Measurements from ENCODE around the gene SPATA9.
A peak's percentile ranks its signal among the peaks of the same experiment; 100 is the strongest.

SPATA9 gene, protein sequence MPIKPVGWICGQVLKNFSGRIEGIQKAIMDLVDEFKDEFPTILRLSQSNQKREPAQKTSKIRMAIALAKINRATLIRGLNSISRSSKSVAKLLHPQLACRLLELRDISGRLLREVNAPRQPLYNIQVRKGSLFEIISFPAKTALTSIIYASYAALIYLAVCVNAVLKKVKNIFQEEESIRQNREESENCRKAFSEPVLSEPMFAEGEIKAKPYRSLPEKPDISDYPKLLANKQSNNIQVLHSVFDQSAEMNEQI

GRCh38 chr5:95682891-95683290, at the start of gene SPATA9:
TSS of gene SPATA9 (minus strand) at chr5:95682991. CDS start at chr5:95682854, 137 bp downstream.
- DNase-seq (ENCODE audit: low read depth, low spot score): no peak
- no peak within 1 kb of the TSS for H3K27ac ChIP-seq

DNA sequence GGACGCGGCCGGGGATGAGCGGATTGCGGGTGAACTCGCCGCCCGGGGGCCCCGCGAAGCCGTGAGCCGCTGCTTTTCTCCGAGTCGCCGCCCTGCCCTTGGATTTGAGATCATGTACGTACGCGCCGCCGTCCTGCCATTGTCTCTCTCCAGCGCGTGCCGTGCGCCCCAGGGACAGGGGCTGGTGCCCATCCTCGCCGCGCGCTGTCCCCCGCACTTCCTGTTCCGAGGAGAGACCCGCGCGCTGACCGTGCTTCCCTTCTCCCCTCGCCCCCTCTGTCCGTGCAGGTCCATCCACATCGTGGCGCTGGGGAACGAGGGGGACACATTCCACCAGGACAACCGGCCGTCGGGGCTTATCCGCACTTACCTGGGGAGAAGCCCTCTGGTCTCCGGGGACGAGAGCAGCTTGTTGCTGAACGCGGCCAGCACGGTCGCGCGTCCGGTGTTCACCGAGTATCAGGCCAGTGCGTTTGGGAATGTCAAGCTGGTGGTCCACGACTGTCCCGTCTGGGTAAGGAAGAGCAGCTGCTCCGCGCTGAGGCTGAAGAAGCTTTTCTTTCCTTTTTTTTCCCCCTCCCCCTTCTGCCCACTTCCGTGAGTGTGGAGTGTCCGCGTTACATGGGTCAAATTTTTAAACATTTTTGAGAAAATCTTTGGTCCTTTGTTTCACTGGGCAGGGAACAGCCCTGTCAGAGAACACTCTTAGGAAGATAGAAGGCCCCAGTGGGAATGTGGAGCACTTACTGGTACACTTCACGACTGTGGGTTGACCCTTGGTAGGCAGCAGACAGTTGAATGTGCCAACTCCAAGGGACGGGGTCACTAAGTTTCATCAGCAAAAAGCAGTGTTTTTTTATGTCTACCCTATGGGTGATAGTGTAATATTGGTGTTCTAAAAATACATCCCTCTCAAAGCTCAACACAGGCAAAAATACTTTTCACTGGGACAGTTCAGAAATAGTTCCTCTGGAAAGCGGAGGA, 49.1 kb upstream of the SPATA9 start:
- H3K27ac ChIP-seq: no peak overlapping the region
- no peak for DNase-seq (ENCODE audit: low read depth, low spot score)

DNA sequence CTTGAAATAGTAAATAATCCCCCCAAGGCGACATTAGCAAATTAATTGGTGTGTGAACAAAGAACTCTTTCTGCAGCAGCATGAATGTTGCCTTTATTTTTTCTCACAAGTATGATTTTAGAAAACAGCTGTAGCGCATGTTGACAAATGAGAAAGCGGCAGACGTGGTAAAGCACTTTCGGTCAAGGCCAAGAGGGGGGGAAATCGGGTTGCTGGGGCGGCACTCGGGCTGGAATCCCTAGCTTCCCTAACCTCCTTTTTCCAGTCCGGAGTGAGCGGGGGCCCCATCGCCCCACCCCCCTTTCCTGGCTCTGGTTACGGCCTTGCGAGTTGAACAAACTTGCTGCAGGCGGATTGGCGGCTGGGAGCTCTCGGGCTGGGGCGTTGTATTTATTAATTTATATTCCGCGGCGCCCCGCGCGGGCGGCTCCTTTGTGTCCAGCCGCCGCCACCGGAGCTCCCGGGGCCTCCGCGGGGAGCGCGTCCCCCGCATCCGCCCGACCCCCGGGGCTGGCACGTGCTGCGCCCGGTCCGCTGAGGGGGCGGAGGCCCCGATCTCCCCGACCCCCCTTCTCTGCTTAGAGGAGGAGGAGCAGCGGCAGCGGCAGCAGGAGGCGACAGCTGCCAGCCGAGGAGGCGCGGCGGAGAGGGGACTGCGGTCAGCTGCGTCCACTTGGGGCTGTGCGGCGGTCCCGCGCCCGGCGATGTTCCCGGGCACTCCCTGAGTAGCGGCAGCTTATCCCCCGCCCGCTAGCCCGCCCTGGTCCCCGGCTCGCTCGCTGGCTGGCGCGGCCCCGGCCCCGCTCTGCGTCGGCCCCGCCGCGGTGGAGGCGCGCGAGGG, 48.2 kb upstream of the SPATA9 start, which contains the start of gene RHOBTB3:
RHOBTB3 (plus strand) TSS at position 607 of the 841 bp plus-strand sequence. CDS start 347 bp downstream, outside the sequence.
- H3K27ac ChIP-seq: peak within 1 kb of the TSS; percentile 40
- DNase-seq (ENCODE audit: low read depth, low spot score): no peak

DNA sequence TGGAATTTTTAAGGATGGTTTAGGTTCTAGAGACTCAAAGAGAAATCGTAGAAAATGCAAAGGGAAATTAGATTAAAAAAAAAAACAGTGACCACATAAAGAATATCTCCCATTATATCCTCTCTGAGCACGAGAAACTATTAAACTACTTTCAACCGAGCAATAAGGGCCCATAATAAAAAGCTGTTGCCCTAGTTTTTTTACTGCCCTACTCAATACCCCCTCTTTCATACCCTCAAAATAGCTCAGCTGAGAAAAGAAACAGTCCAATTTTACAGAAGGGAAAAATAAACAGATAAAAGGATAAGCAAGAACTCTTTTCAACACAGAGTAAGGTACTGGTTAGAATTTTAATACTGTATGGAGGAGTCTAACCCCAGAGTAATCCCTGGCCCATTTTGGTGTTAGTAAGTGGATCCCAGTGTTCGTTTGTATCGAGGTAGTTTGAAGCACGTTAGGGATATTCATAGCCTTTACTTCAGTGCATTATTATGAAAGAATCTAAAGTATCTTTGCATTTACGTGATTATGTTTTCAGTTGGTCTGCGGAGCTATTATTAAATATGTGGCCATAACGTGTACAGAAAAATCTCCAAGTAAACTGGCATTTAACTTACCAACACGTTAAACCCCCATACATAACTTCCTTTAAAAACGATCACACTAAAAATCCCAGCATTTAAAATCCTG, 47.4 kb upstream of the SPATA9 start:
- H3K27ac ChIP-seq: peak overlapping the region; percentile 40
- no peak for DNase-seq (ENCODE audit: low read depth, low spot score)

GRCh38 chr5:95729115-95730010, 46.6 kb upstream of the SPATA9 start:
- no peak for DNase-seq (ENCODE audit: low read depth, low spot score)
- H3K27ac ChIP-seq: no peak overlapping the region

DNA sequence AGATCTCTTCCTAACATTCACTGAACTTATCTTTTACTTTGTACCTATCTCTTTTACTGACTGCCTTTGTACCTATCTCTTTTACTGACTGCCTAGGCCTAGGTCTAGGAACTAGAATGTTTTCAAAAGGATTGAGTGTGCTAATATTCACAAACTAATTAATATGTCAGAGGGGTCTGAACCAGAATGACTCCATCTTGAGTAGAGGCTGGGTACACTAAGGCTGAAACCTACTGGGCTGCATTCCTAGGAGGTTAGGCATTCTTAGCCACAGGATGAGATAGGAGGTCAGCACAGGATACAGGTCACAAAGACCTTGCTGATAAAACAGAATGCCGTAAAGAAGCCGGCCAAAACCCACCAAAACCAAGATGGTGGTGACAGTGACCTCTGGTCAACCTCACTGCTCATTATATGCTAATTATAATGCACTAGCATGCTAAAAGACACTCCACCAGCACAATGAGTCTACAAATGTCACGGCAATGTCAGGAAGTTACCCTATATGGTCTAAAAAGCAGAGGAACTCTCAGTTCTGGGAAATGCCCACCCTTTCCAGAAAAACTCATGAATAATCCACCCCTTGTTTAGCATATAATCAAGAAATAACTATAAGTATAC, 45.8 kb upstream of the SPATA9 start:
- peak overlapping the region; percentile 65 for H3K27ac ChIP-seq

GRCh38 chr5:95727764-95728191, 45.0 kb upstream of the SPATA9 start:
- DNase-seq (ENCODE audit: low read depth, low spot score): peak; percentile 53
- H3K27ac ChIP-seq: peak overlapping the region; percentile 65

More for the DNA sequence above, 45.8 kb upstream of the SPATA9 start:
- DNase-seq (ENCODE audit: low read depth, low spot score): peak; percentile 20

GRCh38 chr5:95726811-95727763, 44.3 kb upstream of the SPATA9 start:
- DNase-seq (ENCODE audit: low read depth, low spot score): no peak
- peak overlapping the region; percentile 65 for H3K27ac ChIP-seq

GRCh38 chr5:95725937-95726810, 43.4 kb upstream of the SPATA9 start:
- DNase-seq (ENCODE audit: low read depth, low spot score): no peak
- H3K27ac ChIP-seq: no peak overlapping the region

DNA sequence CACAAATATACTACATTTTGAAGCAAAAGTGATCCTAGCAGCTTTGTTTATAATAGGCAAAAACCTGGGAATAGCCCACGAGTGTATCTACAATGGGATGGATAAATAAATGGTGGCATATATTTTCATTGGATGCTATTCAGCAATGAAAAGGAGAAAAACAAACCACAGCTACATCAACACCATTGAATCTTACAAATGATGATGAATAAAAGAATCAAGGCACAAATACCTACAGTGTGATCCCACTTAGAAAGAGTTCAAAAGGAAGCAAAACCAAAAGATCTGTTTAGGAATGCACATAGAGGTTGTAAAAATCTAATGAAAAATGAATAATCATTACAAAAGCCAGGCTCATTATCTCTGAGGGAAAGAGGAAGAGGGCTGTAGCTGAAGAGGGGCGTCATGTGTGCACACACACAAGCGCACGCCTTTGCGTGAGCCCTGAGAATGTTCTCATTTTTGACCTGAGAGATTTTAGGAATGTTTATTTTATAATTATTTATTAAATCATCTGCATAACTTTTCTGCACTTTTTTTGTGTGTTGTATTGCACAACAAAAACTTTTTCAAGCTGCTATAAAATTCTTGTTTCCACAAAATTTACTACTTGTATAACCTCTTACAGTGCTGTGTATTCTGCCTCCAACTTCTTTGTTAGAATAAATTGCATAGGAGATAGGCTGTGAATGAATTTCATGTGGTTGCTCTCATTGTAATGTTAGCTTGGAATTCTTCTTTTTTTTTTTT, 42.5 kb upstream of the SPATA9 start:
- H3K27ac ChIP-seq: no peak overlapping the region
- DNase-seq (ENCODE audit: low read depth, low spot score): no peak

DNA sequence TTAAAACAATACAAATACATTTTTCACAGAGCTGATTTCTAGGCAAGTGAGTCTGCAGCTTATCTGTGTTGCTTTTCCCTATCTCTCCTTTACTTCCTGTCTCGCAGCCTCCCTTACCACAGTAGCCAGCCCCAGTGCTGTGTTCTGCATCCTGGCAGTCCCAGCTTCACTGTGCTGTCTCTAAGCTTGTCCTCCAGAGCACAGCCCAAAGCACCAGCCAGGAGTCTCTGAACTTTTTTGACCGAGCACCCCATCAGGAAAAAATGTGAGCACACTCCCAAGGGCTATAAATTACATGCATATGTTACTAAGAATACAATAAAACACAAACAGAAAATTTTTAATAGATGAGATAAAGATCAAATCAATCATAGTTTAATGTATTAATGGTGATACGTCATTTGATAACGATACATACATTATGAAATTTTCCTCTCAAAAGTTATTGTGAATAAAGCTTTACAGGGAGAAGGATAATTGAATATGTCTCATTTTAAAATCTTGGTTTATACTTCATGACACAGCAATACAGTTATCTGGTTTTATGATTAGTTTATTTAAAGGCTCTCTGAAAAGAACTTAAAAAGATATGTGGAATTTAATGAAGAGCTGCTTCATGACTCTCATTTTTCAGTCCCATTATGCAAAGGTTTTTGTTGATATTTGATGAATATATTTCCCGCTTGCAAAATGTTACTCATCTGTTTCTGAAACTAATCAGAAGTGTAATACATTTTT, 41.0 kb upstream of the SPATA9 start:
- DNase-seq (ENCODE audit: low read depth, low spot score): no peak
- no peak overlapping the region for H3K27ac ChIP-seq

DNA sequence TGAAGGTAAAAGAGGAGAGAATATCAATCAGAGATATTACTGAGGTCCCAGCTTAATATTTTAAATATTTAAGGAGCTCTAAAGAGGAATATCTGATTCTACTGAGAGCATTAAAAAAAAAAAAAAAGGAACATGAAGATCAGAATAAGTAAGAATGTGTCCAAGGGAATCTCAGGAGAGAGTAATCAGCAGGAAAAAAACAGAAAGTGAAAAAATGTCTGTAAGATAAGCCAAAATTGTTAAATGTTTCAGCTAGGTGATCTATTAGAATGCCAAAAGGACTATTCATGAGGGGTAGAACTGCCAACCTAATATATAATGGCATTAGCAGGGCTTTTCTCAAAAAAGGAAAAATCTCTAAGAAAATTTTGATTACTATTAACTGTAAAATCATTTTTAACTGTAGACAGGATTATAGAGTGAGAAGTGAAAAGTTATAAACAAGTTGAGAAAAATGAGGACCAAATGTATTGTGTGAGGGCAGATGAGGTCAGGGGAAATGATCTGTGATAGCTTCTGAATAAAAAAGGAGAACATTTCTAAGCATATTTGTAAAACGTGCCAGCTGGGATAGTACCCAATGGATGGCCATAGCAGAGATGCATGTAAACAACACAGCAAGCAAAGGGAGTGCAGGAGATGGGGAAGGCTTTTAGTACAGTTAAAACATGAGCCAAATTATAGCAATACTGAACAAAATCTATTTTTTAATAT, 38.9 kb upstream of the SPATA9 start:
- no peak for DNase-seq (ENCODE audit: low read depth, low spot score)
- no peak overlapping the region for H3K27ac ChIP-seq

GRCh38 chr5:95720094-95720786, 37.4 kb upstream of the SPATA9 start:
- DNase-seq (ENCODE audit: low read depth, low spot score): no peak
- no peak overlapping the region for H3K27ac ChIP-seq

- DNase-seq (ENCODE audit: low read depth, low spot score): no peak
- no peak overlapping the region for H3K27ac ChIP-seq
Observed at GRCh38 chr5:95718738-95719137, 35.9 kb upstream of the SPATA9 start.
